Measurements from ENCODE around the gene TBXAS1.
"Not testable (repeated sequence)": the region's sequence is repeated elsewhere in the genome, so short reads cannot be mapped to it uniquely, and the experiment has no call there.

- TF ChIP-seq SREBF2 (IDR thresholded peaks at IDR 0.05); MAX (IDR thresholded peaks at IDR 0.05); CTCF (IDR thresholded peaks at IDR 0.05); RNF2 (IDR thresholded peaks at IDR 0.05; ENCODE audit: borderline replicate concordance, low read depth): not testable (repeated sequence)
These were observed 100.2 kb downstream of the TBXAS1 start for GRCh38 chr7:139929221-139929620.
